GM18502 (cell line): ENCODE results near the gene GIT1.

Source experiments
- ATAC-seq: cut with Tn5 transposase; IDR thresholded peaks from one replicate; pipeline ENCODE4 v1.9.1; 2021; ENCODE audit warnings: mild to moderate bottlenecking; ENCODE audit not compliant: unreplicated experiment, poor library complexity

GIT1 gene, protein sequence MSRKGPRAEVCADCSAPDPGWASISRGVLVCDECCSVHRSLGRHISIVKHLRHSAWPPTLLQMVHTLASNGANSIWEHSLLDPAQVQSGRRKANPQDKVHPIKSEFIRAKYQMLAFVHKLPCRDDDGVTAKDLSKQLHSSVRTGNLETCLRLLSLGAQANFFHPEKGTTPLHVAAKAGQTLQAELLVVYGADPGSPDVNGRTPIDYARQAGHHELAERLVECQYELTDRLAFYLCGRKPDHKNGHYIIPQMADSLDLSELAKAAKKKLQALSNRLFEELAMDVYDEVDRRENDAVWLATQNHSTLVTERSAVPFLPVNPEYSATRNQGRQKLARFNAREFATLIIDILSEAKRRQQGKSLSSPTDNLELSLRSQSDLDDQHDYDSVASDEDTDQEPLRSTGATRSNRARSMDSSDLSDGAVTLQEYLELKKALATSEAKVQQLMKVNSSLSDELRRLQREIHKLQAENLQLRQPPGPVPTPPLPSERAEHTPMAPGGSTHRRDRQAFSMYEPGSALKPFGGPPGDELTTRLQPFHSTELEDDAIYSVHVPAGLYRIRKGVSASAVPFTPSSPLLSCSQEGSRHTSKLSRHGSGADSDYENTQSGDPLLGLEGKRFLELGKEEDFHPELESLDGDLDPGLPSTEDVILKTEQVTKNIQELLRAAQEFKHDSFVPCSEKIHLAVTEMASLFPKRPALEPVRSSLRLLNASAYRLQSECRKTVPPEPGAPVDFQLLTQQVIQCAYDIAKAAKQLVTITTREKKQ

GRCh38 chr17:29589524-29590410 is at the start of gene GIT1:
TSS of gene GIT1 (minus strand) at chr17:29589648. CDS start at chr17:29589378, 270 bp downstream.
- ATAC-seq, result peak; percentile 51

DNA sequence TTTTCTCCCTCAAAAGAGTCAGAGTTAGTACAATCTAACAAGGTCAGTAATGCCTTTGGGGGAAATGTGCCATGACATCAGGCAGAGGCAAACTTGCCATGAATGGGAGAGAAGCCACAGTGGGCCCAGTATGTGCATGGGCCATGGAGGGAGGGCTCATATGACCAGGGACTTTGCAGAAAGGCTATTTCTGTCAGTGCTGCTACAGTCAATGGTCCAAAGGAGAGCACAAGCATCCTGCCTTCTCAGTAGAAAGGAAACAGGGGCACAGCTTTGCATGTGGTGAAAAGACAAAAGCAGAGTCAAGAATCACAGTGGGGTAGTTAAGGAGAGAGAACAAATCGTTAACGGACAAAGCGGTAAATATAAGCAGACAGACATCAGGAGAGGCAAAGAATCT is 44.4 kb upstream of the GIT1 start:
- no peak for ATAC-seq

DNA sequence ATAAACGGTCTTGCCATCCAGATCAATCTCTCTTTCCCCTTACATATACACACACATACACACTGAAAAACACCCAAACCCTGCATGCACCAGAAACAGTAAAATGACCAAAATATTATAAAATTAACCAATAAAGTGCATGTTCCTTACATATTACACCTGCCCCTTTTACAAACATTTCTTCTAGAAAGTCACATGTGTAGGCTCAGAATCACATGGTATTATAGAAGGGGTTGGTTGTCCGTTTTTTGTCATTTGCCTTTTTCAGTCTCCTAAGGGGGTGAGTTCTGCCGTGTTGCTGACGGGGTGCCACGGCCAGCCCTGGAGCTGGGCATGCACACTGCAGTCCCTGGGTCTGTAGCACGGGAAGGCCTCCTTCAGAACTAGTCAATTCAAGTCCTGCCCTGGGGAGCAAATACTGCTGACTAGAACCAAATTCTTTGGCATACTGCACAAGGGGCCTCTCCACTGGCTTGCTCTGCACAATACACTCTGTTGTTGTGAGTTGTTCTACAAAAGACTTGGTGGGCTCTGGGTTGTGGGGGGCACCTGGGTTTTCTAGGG is 41.3 kb upstream of the GIT1 start:
- ATAC-seq, result no peak

GRCh38 chr17:29629839-29630238 is 40.4 kb upstream of the GIT1 start:
- no peak for ATAC-seq

DNA sequence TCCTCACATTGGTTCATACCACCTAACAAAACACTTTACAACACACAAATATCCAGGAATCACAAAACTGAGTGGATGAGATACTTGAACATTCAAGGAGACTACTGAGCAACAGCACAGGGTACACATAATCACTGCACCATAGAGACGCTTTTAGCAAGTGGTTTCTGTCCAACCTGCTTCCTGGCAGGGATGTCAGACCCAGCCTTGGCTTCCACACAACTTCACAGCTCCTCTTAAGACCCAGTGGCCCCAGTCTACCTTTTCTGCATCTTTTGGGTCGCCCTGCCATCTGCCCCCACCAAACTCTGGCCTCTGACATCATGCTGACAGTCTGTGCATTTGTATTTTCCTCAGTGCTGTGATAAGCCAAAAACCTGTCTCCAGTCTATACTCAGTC is 39.2 kb upstream of the GIT1 start:
- ATAC-seq, result no peak

- ATAC-seq, result no peak
Measured at GRCh38 chr17:29627951-29628350, 38.5 kb upstream of the GIT1 start.

DNA sequence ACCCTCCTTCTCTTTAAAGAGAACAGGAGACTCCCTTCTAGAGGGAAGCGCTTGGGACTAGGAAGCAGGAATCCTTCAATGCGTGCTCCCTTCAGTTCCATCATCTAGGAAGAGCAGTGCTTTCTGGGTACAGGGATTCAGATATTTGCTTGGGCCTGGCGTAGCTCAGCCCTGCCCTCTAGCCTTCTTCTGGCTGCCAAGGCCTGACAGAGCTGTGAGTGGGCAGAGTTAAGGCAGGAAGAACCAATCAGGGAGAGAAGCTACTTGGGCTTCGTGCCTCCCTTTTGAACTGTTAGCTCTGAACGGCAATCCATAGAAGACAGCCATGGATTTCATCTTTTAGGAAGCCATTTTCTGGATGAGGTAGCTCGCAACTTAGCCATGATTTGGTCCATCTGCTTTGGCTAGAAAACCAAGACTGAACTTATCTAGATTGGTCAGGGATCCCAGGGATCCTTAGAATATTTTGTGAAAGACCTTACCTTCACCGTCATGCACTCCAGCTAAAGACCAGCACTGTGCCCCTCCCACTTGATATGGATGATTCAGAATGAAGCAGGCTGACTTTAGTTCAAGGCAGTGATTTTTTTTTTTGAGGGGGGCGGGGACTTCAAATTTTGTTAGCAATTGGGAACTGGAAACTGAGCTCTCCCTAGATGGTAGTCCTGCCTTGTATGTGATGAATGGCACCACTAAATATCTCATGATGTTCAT is 35.7 kb upstream of the GIT1 start:
- ATAC-seq, result no peak

DNA sequence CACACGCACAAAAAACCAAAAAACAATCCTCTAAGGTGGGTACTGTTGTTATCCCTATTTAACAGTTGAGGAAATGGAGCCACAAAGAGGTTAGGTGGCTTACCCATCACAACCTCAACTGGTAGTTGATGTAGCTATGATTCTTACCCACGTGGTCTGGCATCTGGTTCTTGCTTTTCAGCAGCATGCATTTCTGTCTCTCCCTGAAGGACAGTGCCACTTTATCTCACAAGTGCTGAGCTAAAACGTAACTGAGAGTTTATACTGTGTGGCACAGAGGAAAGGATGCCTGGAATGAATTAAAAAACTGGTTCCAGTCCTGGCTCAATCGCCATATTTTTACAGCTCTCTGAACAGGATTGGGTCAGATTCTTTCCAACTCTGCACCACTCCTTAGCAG is 35.1 kb upstream of the GIT1 start:
- ATAC-seq, result no peak

- ATAC-seq, result no peak
Measured at GRCh38 chr17:29623283-29623647, 33.8 kb upstream of the GIT1 start.

GRCh38 chr17:29622337-29623282 is 33.2 kb upstream of the GIT1 start, which contains the start of gene CORO6:
TSS of gene CORO6 (minus strand) at chr17:29622912. CDS start at chr17:29621421, 1,491 bp downstream.
- ATAC-seq, result peak; percentile 62

DNA sequence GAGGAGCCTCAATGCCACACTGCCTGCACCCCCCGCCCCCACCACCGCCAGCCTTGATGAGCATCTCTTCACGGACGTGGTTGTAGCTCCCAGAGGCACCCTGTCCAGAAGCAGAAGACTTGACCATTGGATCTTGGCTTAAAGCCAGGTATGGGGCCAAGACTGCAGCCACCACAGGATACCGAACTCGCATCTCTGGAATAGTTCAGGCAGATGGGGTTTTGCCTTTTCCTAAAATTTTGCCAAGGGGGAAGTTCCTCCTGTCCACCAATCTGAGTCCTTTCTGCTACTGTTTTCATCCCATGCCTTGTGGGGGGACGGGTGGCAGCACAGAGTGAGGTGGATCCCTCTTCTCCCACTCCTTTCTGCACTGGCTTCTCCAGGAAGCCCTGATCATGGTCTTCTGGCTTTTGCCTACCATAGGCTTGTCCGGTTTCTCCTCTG is 32.3 kb upstream of the GIT1 start:
- no peak for ATAC-seq

- no peak for ATAC-seq
Measured at GRCh38 chr17:29620779-29621500, 31.5 kb upstream of the GIT1 start.

DNA sequence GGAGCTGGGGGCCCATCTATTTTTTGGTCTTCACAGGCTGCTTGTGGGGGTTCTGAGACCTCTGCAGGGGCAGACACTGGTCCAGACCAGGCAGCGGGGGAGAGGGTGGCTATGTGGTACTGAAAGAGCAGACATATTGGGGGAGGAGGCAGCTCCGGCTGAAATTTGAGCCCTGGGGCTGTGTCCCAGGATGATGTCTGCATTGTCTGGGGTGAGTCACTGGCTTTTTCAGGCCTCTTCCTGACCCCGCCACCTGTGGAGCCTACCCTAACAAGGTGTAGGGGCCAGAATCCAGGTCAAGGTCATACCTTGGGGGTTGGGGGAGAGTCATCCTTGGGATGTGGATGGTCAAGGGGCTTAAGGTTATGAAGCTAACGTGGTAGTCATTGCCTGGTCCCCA is 30.8 kb upstream of the GIT1 start:
- no peak for ATAC-seq

GRCh38 chr17:29619251-29619650 is 29.8 kb upstream of the GIT1 start:
- ATAC-seq, result no peak

- no peak for ATAC-seq
Measured at GRCh38 chr17:29618272-29619065, 29.0 kb upstream of the GIT1 start.

DNA sequence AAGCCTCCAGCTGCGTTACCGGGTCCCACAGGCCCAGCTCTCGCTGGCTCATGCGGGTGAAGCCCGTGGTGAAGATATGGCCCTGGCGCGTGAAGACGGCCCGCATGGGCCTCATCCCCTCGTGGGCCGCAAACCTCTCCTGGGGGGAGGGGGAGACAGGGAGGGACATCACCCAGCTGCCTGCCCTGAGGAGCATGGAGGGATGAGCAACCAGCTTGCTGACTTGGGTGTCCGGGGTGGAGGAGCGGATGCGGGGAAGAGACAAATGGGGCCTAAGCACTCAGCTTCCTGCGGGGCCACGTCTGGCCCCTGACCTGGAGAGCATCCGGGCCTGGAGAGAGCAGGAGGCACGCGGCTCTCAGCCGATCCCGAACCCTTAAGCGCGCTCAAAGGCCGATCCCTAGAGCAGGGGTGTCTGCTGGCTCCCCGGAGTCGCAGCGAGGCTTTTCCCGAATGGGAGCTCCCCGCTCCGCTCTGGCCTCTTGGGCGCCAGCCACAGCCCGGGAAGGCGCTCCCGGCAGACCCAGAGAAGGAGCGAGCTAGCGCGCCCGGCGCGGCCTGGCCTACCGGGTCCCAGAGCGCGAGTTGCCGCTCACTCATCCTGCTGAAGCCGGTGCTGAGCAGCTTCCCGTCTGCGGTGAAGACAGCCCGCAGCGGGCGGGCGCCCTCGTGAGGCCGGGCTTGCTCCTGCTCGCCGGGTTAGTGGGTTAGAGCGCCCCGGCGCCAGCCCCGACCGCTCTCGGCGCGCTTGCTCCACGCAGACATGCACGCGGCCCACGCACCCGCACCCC is 28.2 kb upstream of the GIT1 start:
- ATAC-seq, result peak; percentile 37
